Activated T-cell treated with anti-CD3 and anti-CD28 coated beads, Interleukin-2, amount 50 U/mL, for 4 hours (primary cell): ENCODE data around the gene MASP1. TPM values are rescaled to one million over a fixed set of nuclear protein-coding genes. Genes with fewer than 3 reads are reported as not detected.

Experiments used
- ATAC-seq, 2 donors: fragments of 200-7000 bp; cut with Tn5 transposase; one replicate each; pipeline ENCODE4 v1.10.0; 2021
- DNase-seq: peaks from one replicate; pipeline ENCODE4 v3.0.0-alpha.2; 2020
- H3K27me3 Mint-ChIP-seq: one replicate; pipeline ENCODE4 v1.8.0; 2021; ENCODE audit warnings: low read depth, mixed read lengths
- H3K36me3 Mint-ChIP-seq: one replicate; pipeline ENCODE4 v1.8.0; 2022; ENCODE audit warnings: mixed read lengths; ENCODE audit not compliant: insufficient read depth
- H3K4me1 Mint-ChIP-seq: one replicate; pipeline ENCODE4 v1.8.0; 2021; ENCODE audit warnings: low read depth, mixed read lengths
- H3K4me3 Mint-ChIP-seq: one replicate; pipeline ENCODE4 v1.8.0; 2021; ENCODE audit warnings: mild to moderate bottlenecking, moderate library complexity, mixed read lengths
- H3K9me3 Mint-ChIP-seq: one replicate; pipeline ENCODE4 v1.8.0; 2021; ENCODE audit warnings: mixed read lengths
- total RNA-seq, 3 donors: library from RNA; stranded (reverse); gene quantifications; one replicate each; pipeline ENCODE4 v1.2.1, GENCODE V29; 2021

MASP1 gene
- total RNA-seq, 3 donors from 2014 or later: 0.13 to 0.35 TPM; not detected in 1

- H3K9me3 Mint-ChIP-seq: no peaks in the 10 kb centered on the region
- H3K4me1 Mint-ChIP-seq: no peaks in the 10 kb centered on the region
- H3K36me3 Mint-ChIP-seq: no peaks in the 10 kb centered on the region
- no peak for ATAC-seq
- H3K4me3 Mint-ChIP-seq: no peak overlapping the region
- peaks cover 24% of the 10 kb centered on the region for H3K27me3 Mint-ChIP-seq
- no peak for DNase-seq
These were observed 3.2 kb downstream of the MASP1 start for GRCh38 chr3:187288131-187288854.

- Mint-ChIP-seq H3K9me3 (no peaks in the 10 kb centered on the region), H3K36me3 (no peaks in the 10 kb centered on the region), H3K27me3 (peaks cover 21% of the 10 kb centered on the region), H3K4me1 (no peaks in the 10 kb centered on the region), H3K4me3 (no peak overlapping the region)
- ATAC-seq: no peak
- no peak for DNase-seq
These were observed 4.3 kb downstream of the MASP1 start for GRCh38 chr3:187287256-187287655.

- no peak for DNase-seq
- Mint-ChIP-seq H3K4me1 (no peaks in the 10 kb centered on the region), H3K4me3 (no peak overlapping the region), H3K27me3 (peaks cover 22% of the 10 kb centered on the region), H3K9me3 (no peaks in the 10 kb centered on the region), H3K36me3 (no peaks in the 10 kb centered on the region)
- ATAC-seq: no peak
These were observed 5.0 kb downstream of the MASP1 start for GRCh38 chr3:187286467-187287059.

GRCh38 chr3:187281191-187281714, 10.3 kb downstream of the MASP1 start:
- no peak for ATAC-seq
- H3K36me3 Mint-ChIP-seq: no peaks in the 10 kb centered on the region
- no peaks in the 10 kb centered on the region for H3K4me1 Mint-ChIP-seq

GRCh38 chr3:187280644-187281043, 10.9 kb downstream of the MASP1 start:
- H3K9me3 Mint-ChIP-seq: no peaks in the 10 kb centered on the region
- H3K4me3 Mint-ChIP-seq: no peak overlapping the region
- H3K27me3 Mint-ChIP-seq: peaks cover 13% of the 10 kb centered on the region
- DNase-seq: no peak
- no peak for ATAC-seq
- no peaks in the 10 kb centered on the region for H3K4me1 Mint-ChIP-seq
- H3K36me3 Mint-ChIP-seq: no peaks in the 10 kb centered on the region

More at GRCh38 chr3:187281191-187281714, 10.3 kb downstream of the MASP1 start:
- Mint-ChIP-seq H3K4me3 (no peak overlapping the region), H3K27me3 (peaks cover 13% of the 10 kb centered on the region), H3K9me3 (no peaks in the 10 kb centered on the region)
- DNase-seq: no peak

- Mint-ChIP-seq H3K36me3 (no peaks in the 10 kb centered on the region), H3K4me3 (no peak overlapping the region), H3K27me3 (peaks cover 13% of the 10 kb centered on the region), H3K4me1 (no peaks in the 10 kb centered on the region), H3K9me3 (no peaks in the 10 kb centered on the region)
- DNase-seq (no peak), ATAC-seq (no peak)
These were observed 14.4 kb downstream of the MASP1 start for GRCh38 chr3:187277129-187277462.

- Mint-ChIP-seq H3K4me3 (no peak overlapping the region), H3K9me3 (no peaks in the 10 kb centered on the region), H3K36me3 (no peaks in the 10 kb centered on the region), H3K27me3 (peaks cover 12% of the 10 kb centered on the region), H3K4me1 (no peaks in the 10 kb centered on the region)
- DNase-seq (no peak), ATAC-seq (no peak)
These were observed 15.0 kb downstream of the MASP1 start for GRCh38 chr3:187276397-187277128.

- peaks cover 3% of the 10 kb centered on the region for H3K9me3 Mint-ChIP-seq
- peaks cover 1% of the 10 kb centered on the region for H3K36me3 Mint-ChIP-seq
- H3K4me3 Mint-ChIP-seq: no peak overlapping the region
- peaks cover 10% of the 10 kb centered on the region for H3K27me3 Mint-ChIP-seq
- DNase-seq: no peak
- ATAC-seq: no peak
- H3K4me1 Mint-ChIP-seq: no peaks in the 10 kb centered on the region
These were observed 16.6 kb downstream of the MASP1 start for GRCh38 chr3:187274977-187275338.

- DNase-seq: no peak
- H3K36me3 Mint-ChIP-seq: peaks cover 1% of the 10 kb centered on the region
- no peak for ATAC-seq
- peaks cover 10% of the 10 kb centered on the region for H3K27me3 Mint-ChIP-seq
- H3K4me3 Mint-ChIP-seq: no peak overlapping the region
- no peaks in the 10 kb centered on the region for H3K4me1 Mint-ChIP-seq
- H3K9me3 Mint-ChIP-seq: peaks cover 8% of the 10 kb centered on the region
These were observed 17.1 kb downstream of the MASP1 start for GRCh38 chr3:187274315-187274976.

- DNase-seq: no peak
These were observed 20.0 kb downstream of the MASP1 start for GRCh38 chr3:187271582-187271981.

GRCh38 chr3:187269486-187269885, 22.1 kb downstream of the MASP1 start:
- ATAC-seq: no peak
- Mint-ChIP-seq H3K27me3 (peaks cover 15% of the 10 kb centered on the region), H3K9me3 (peaks cover 10% of the 10 kb centered on the region), H3K36me3 (peaks cover 1% of the 10 kb centered on the region), H3K4me1 (no peaks in the 10 kb centered on the region), H3K4me3 (no peak overlapping the region)
- DNase-seq: no peak

More at GRCh38 chr3:187271582-187271981, 20.0 kb downstream of the MASP1 start:
- no peak for ATAC-seq
- peaks cover 1% of the 10 kb centered on the region for H3K36me3 Mint-ChIP-seq
- H3K4me1 Mint-ChIP-seq: no peaks in the 10 kb centered on the region
- H3K27me3 Mint-ChIP-seq: peaks cover 15% of the 10 kb centered on the region
- H3K4me3 Mint-ChIP-seq: no peak overlapping the region
- H3K9me3 Mint-ChIP-seq: peaks cover 10% of the 10 kb centered on the region

GRCh38 chr3:187267306-187267705, 24.2 kb downstream of the MASP1 start:
- Mint-ChIP-seq H3K4me1 (no peaks in the 10 kb centered on the region), H3K27me3 (peaks cover 19% of the 10 kb centered on the region)
- ATAC-seq: no peak

GRCh38 chr3:187266691-187267090, 24.8 kb downstream of the MASP1 start:
- Mint-ChIP-seq H3K27me3 (peaks cover 25% of the 10 kb centered on the region), H3K36me3 (peaks cover 1% of the 10 kb centered on the region), H3K4me1 (no peaks in the 10 kb centered on the region), H3K4me3 (no peak overlapping the region), H3K9me3 (peaks cover 12% of the 10 kb centered on the region)
- DNase-seq (no peak), ATAC-seq (no peak)

More at GRCh38 chr3:187267306-187267705, 24.2 kb downstream of the MASP1 start:
- H3K9me3 Mint-ChIP-seq: peaks cover 10% of the 10 kb centered on the region
- DNase-seq: no peak
- peaks cover 1% of the 10 kb centered on the region for H3K36me3 Mint-ChIP-seq
- no peak overlapping the region for H3K4me3 Mint-ChIP-seq

GRCh38 chr3:187265461-187265955, 26.0 kb downstream of the MASP1 start:
- H3K9me3 Mint-ChIP-seq: peaks cover 15% of the 10 kb centered on the region
- DNase-seq (no peak), ATAC-seq (no peak)
- H3K4me3 Mint-ChIP-seq: no peak overlapping the region
- H3K4me1 Mint-ChIP-seq: no peaks in the 10 kb centered on the region
- peaks cover 1% of the 10 kb centered on the region for H3K36me3 Mint-ChIP-seq
- peaks cover 28% of the 10 kb centered on the region for H3K27me3 Mint-ChIP-seq
